Astrocyte (in vitro differentiated cells and primary cell): ENCODE data around the gene DTD2.

ENCODE experiments used
- CTCF ChIP-seq: IDR thresholded peaks from 2 replicates; pipeline ENCODE4 v1.5.1; 2011; ENCODE audit warnings: low read depth, mild to moderate bottlenecking, inconsistent platforms, low read length, moderate library complexity; ENCODE audit not compliant: insufficient read depth
- EZH2 ChIP-seq: IDR thresholded peaks from 2 replicates; pipeline ENCODE4 v1.6.1; 2012; ENCODE audit warnings: mild to moderate bottlenecking, low read length, inconsistent platforms; ENCODE audit not compliant: insufficient read depth

GRCh38 chr14:31492759-31493498, 35.6 kb upstream of the DTD2 start:
- TF ChIP-seq CTCF, result no peak
- TF ChIP-seq EZH2, result no peak
